H1 (cell line): ENCODE measurements around the gene OR5T2. TPM values are rescaled to one million over a fixed set of nuclear protein-coding genes. Genes with fewer than 3 reads are reported as not detected.

Experiments used
- CTCF ChIA-PET: fragments of 300-600 bp; sonication (Branson Sonifier 250); formaldehyde crosslinking; loops from one replicate; lab custom pipeline; 2021; ENCODE audit not compliant: partially characterized antibody; lab: Charles Lee
- POLR2A ChIA-PET: fragments of 300-600 bp; sonication (Branson Sonifier 250); formaldehyde crosslinking; loops from one replicate; lab custom pipeline; 2021; ENCODE audit warnings: inconsistent platforms; ENCODE audit not compliant: partially characterized antibody; lab: Charles Lee
- DNase-seq, 2 experiments: peaks; one replicate each; pipeline versions ENCODE4 v3.0.0 to v3.0.0-alpha.2; 2010 to 2022; ENCODE audit warnings: low spot score in 2 of 2, low read depth in 1 of 2, mixed read lengths in 1 of 2
- FAIRE-seq: peaks from 2 replicates; lab custom pipeline; 2011; peaks lifted over from hg19 to GRCh38; lab: Jason Lieb, UNC
- H2AFZ ChIP-seq: 2 replicates; pipeline ENCODE4 v1.8.1; 2012; ENCODE audit warnings: low read length, inconsistent platforms
- H2AK5ac ChIP-seq: 2 replicates; pipeline ENCODE4 v1.6.1; 2013; ENCODE audit warnings: low read depth, low read length
- H2BK120ac ChIP-seq: replicated peaks from 2 replicates; pipeline ENCODE3; 2013; ENCODE audit warnings: low read depth, low read length, inconsistent platforms
- H2BK12ac ChIP-seq: 2 replicates; pipeline ENCODE4 v1.6.1; 2013; ENCODE audit warnings: low read depth, low read length
- H2BK15ac ChIP-seq: 2 replicates; pipeline ENCODE4 v1.6.1; 2013; ENCODE audit warnings: low read length
- H2BK20ac ChIP-seq: 2 replicates; pipeline ENCODE4 v1.6.1; 2013; ENCODE audit warnings: low read length
- H2BK5ac ChIP-seq: 2 replicates; pipeline ENCODE4 v1.6.1; 2013; ENCODE audit warnings: low read depth, low read length
- H3K14ac ChIP-seq: 2 replicates; pipeline ENCODE4 v1.6.1; 2013; ENCODE audit warnings: inconsistent platforms; ENCODE audit not compliant: insufficient read length
- H3K18ac ChIP-seq: 2 replicates; pipeline ENCODE4 v1.6.1; 2013; ENCODE audit warnings: low read length; ENCODE audit errors: extremely low read depth
- H3K23ac ChIP-seq: 2 replicates; pipeline ENCODE4 v1.6.1; 2013; ENCODE audit warnings: inconsistent platforms; ENCODE audit not compliant: insufficient read length
- H3K23me2 ChIP-seq: 2 replicates; pipeline ENCODE4 v1.6.1; 2013; ENCODE audit warnings: low read depth, low read length
- H3K27ac ChIP-seq: 2 replicates; pipeline ENCODE4 v1.6.1; 2011; ENCODE audit warnings: low read depth, low read length, inconsistent platforms
- H3K27me3 ChIP-seq, 4 experiments: replicated peaks in 1 of 4; 1 replicate in 1 of 4; 2 replicates in 3 of 4; pipeline versions ENCODE4 v1.6.1 to v1.8.1; 2011 to 2013; ENCODE audit warnings: low read length in 3 of 4, mild to moderate bottlenecking in 3 of 4, inconsistent platforms in 2 of 4, mixed read lengths in 2 of 4, moderate library complexity in 1 of 4; ENCODE audit not compliant: control insufficient read depth in 3 of 4, insufficient read depth in 3 of 4; ENCODE audit errors: extremely low read depth in 1 of 4
- H3K36me3 ChIP-seq, 4 experiments: 2 replicates each; pipeline versions ENCODE4 v1.6.1 to v1.8.1; 2011 to 2013; ENCODE audit warnings: mild to moderate bottlenecking in 4 of 4, low read length in 3 of 4, moderate library complexity in 2 of 4, control low read depth in 1 of 4, inconsistent platforms in 1 of 4; ENCODE audit not compliant: insufficient read depth in 4 of 4, control insufficient read depth in 2 of 4
- H3K4ac ChIP-seq: replicated peaks from 2 replicates; pipeline ENCODE3; 2013; ENCODE audit warnings: low read length, low read depth, mixed read lengths, inconsistent platforms; ENCODE audit not compliant: insufficient read length
- H3K4me1 ChIP-seq, 4 experiments: replicated peaks in 1 of 4; 1 replicate in 1 of 4; 2 replicates in 3 of 4; pipeline versions ENCODE4 v1.6.1 to v1.8.1; 2011 to 2013; ENCODE audit warnings: low read length in 3 of 4, inconsistent platforms in 2 of 4, mixed read lengths in 1 of 4; ENCODE audit not compliant: insufficient read depth in 4 of 4, control insufficient read depth in 3 of 4
- H3K4me2 ChIP-seq, 2 experiments: 2 replicates each; pipeline versions ENCODE4 v1.6.1 to v1.8.1; 2011 to 2013; ENCODE audit warnings: low read depth in 2 of 2, low read length in 2 of 2, control low read depth in 1 of 2, inconsistent platforms in 1 of 2, mild to moderate bottlenecking in 1 of 2; ENCODE audit not compliant: insufficient read depth in 1 of 2
- H3K4me3 ChIP-seq, 4 experiments: fragments of 200-600, 300-600 bp in 1 of 4; sonication (generic), shearing (Covaris generic), sonication (Bioruptor Twin) in 1 of 4; 2 replicates each; pipeline versions ENCODE4 v1.5.1 to v1.8.1; 2011 to 2016; ENCODE audit warnings: low read length in 4 of 4, low read depth in 3 of 4, control low read depth in 2 of 4, inconsistent platforms in 2 of 4, mild to moderate bottlenecking in 2 of 4, mixed read lengths in 1 of 4, moderate library complexity in 1 of 4; ENCODE audit not compliant: insufficient read depth in 2 of 4; ENCODE audit errors: extremely low read depth in 1 of 4
- H3K56ac ChIP-seq: replicated peaks from 2 replicates; pipeline ENCODE3; 2013; ENCODE audit warnings: low read depth, mild to moderate bottlenecking, mixed read lengths, low read length, inconsistent platforms; ENCODE audit not compliant: insufficient read length
- H3K79me1 ChIP-seq: 2 replicates; pipeline ENCODE4 v1.6.1; 2013; ENCODE audit warnings: low read depth, low read length, control low read depth
- H3K79me2 ChIP-seq, 2 experiments: 2 replicates each; pipeline versions ENCODE4 v1.6.1 to v1.8.1; 2012 to 2013; ENCODE audit warnings: low read length in 2 of 2, mild to moderate bottlenecking in 2 of 2, inconsistent platforms in 1 of 2; ENCODE audit not compliant: insufficient read depth in 2 of 2, control insufficient read depth in 1 of 2
- H3K9ac ChIP-seq, 4 experiments: replicated peaks in 1 of 4; 1 replicate in 1 of 4; 2 replicates in 3 of 4; pipeline versions ENCODE4 v1.6.1 to v1.8.1; 2011 to 2013; ENCODE audit warnings: low read depth in 3 of 4, low read length in 3 of 4, control low read depth in 2 of 4, mild to moderate bottlenecking in 2 of 4, moderate library complexity in 2 of 4, inconsistent platforms in 1 of 4; ENCODE audit errors: extremely low read depth in 1 of 4
- H3K9me3 ChIP-seq, 2 experiments: 2 replicates each; pipeline versions ENCODE4 v1.6.1 to v1.8.1; 2012 to 2013; ENCODE audit warnings: mild to moderate bottlenecking in 2 of 2, moderate library complexity in 2 of 2, control low read depth in 1 of 2, inconsistent platforms in 1 of 2, low read depth in 1 of 2, low read length in 1 of 2, mixed read lengths in 1 of 2; ENCODE audit not compliant: insufficient read depth in 2 of 2
- H4K20me1 ChIP-seq, 2 experiments: replicated peaks in 1 of 2; 2 replicates each; pipeline versions ENCODE3 to v1.8.1; 2011 to 2013; ENCODE audit warnings: inconsistent platforms in 2 of 2, low read length in 2 of 2, mild to moderate bottlenecking in 1 of 2; ENCODE audit not compliant: insufficient read depth in 2 of 2, control insufficient read depth in 1 of 2
- H4K5ac ChIP-seq: 2 replicates; pipeline ENCODE4 v1.6.1; 2013; ENCODE audit warnings: low read length, low read depth, mixed read lengths, inconsistent platforms; ENCODE audit not compliant: insufficient read length
- H4K8ac ChIP-seq: 2 replicates; pipeline ENCODE4 v1.8.0; 2013; ENCODE audit warnings: mild to moderate bottlenecking, moderate library complexity, low read length, inconsistent platforms; ENCODE audit not compliant: insufficient read depth; ENCODE audit errors: extremely low read depth
- H4K91ac ChIP-seq: replicated peaks from 2 replicates; pipeline ENCODE3; 2013; ENCODE audit warnings: low read length, mixed read lengths, inconsistent platforms; ENCODE audit not compliant: insufficient read length
- BACH1 ChIP-seq: IDR thresholded peaks from 2 replicates; pipeline ENCODE4 v1.6.1; 2012; ENCODE audit warnings: low read length, improper control_type of control experiment
- CBX8 ChIP-seq: fragments of 300-800, 300-1000 bp; sonication (generic); IDR thresholded peaks from 2 replicates; pipeline ENCODE4 v1.7.1; 2016; ENCODE audit warnings: low read depth, low read length, borderline replicate concordance
- FOSL1 ChIP-seq: IDR thresholded peaks from 2 replicates; pipeline ENCODE4 v1.6.1; 2011; ENCODE audit warnings: mild to moderate bottlenecking, low read depth, low read length, moderate library complexity; ENCODE audit not compliant: insufficient read depth
- JUND ChIP-seq: IDR thresholded peaks from 2 replicates; pipeline ENCODE4 v1.6.1; 2011; ENCODE audit warnings: mild to moderate bottlenecking, improper control_type of control experiment, low read length
- MAFK ChIP-seq: IDR thresholded peaks from 2 replicates; pipeline ENCODE4 v1.6.1; 2012; ENCODE audit warnings: low read depth, mild to moderate bottlenecking, improper control_type of control experiment, low read length
- NRF1 ChIP-seq: IDR thresholded peaks from 2 replicates; pipeline ENCODE4 v1.6.1; 2011; ENCODE audit warnings: mild to moderate bottlenecking, low read depth, low read length, improper control_type of control experiment
- PHF8 ChIP-seq: fragments of 200-600 bp; sonication (generic); conservative IDR thresholded peaks from 2 replicates; pipeline ENCODE4 v1.7.1; 2012; ENCODE audit warnings: low read depth, mild to moderate bottlenecking, inconsistent platforms, low read length, moderate library complexity
- POLR2AphosphoS5 ChIP-seq: IDR thresholded peaks from 2 replicates; pipeline ENCODE4 v1.6.1; 2011; ENCODE audit warnings: low read depth, low read length
- RNF2 ChIP-seq: fragments of 200-900, 300-1000 bp; sonication (generic); IDR thresholded peaks from 2 replicates; pipeline ENCODE4 v1.7.1; 2016; ENCODE audit warnings: borderline replicate concordance, low read depth, mild to moderate bottlenecking, antibody characterized with exemption, low read length; ENCODE audit not compliant: poor library complexity, severe bottlenecking; ENCODE audit errors: missing control alignments
- RXRA ChIP-seq: IDR thresholded peaks from 2 replicates; pipeline ENCODE4 v1.6.1; 2011; ENCODE audit warnings: low read depth, mild to moderate bottlenecking, low read length, moderate library complexity; ENCODE audit not compliant: insufficient read depth
- SIN3A ChIP-seq, 2 experiments: IDR thresholded peaks in 1 of 2; conservative IDR thresholded peaks in 1 of 2; 2 replicates each; pipeline ENCODE4 v1.6.1; 2011 to 2012; ENCODE audit warnings: low read length in 2 of 2, improper control_type of control experiment in 1 of 2, low read depth in 1 of 2, mild to moderate bottlenecking in 1 of 2
- SIRT6 ChIP-seq: IDR thresholded peaks from one replicate; pipeline ENCODE4 v1.7.1; 2012; ENCODE audit warnings: low read length, inconsistent platforms
- ZNF274 ChIP-seq: IDR thresholded peaks from 2 replicates; pipeline ENCODE4 v1.7.0; 2012; ENCODE audit warnings: low read length, borderline replicate concordance; ENCODE audit errors: extremely low read depth
- polyA plus RNA-seq, 7 experiments: library from polyadenylated mRNA; depleted of rRNA in 3 of 7; stranded (reverse) in 5 of 7; unstranded in 2 of 7; fragments of >200 nt in 5 of 7; fragments of 200-250 nt in 2 of 7; gene quantifications; 1 replicate in 5 of 7; 2 replicates in 1 of 7; 4 replicates in 1 of 7; pipeline versions ENCODE4 v1.2.1 to v1.2.3, GENCODE V29; 2011 to 2013; ENCODE audit warnings: missing spikeins in 2 of 7, mixed read lengths in 2 of 7
- total RNA-seq: library from RNA; stranded (reverse); fragmentation: NEBNext Ultra II Directional; extraction: Animal tissue kit (Norgen Biotek cat#: 25700); gene quantifications from 2 replicates; pipeline ENCODE4 v1.2.1, GENCODE V29; 2021

Gene OR5T2
- total and polyA plus RNA-seq, 2 of the 8 experiments (the other 6 are each of a cell fraction or from before 2014, with no cell fraction given) = not detected

GRCh38 chr11:56251954-56252353, 17.9 kb upstream of the OR5T2 start, which contains the start of gene OR5T3:
TSS of gene OR5T3 (plus strand) at chr11:56252254. CDS start at chr11:56252254, 0 bp downstream.
- H2BK5ac ChIP-seq = no peak within 1 kb of the TSS
- no peaks in the 10 kb centered on the region; the same call in 1 of the 2 replicates for H3K23me2 ChIP-seq
- no peak within 1 kb of the TSS for H2BK20ac ChIP-seq
- no peaks in the 10 kb centered on the region for H3K79me2 ChIP-seq
- no peaks in the 10 kb centered on the region for H3K79me1 ChIP-seq
- no peak within 1 kb of the TSS for H2BK12ac ChIP-seq
- no peak within 1 kb of the TSS for H3K56ac ChIP-seq
- H3K27ac ChIP-seq = no peak within 1 kb of the TSS
- H4K91ac ChIP-seq = no peak within 1 kb of the TSS
- no peak within 1 kb of the TSS for H2AK5ac ChIP-seq
- H3K18ac ChIP-seq = no peak within 1 kb of the TSS
- ChIA-PET POLR2A (no interaction called here), CTCF (no interaction called here)
- no peak within 1 kb of the TSS for H2BK120ac ChIP-seq
- H3K4me3 ChIP-seq = no peak within 1 kb of the TSS
- H3K4me1 ChIP-seq = no peaks in the 10 kb centered on the region
- no peaks in the 10 kb centered on the region for H3K27me3 ChIP-seq
- DNase-seq (no peak), FAIRE-seq (no peak)
- no peak within 1 kb of the TSS for H3K4ac ChIP-seq
- H3K9ac ChIP-seq = no peak within 1 kb of the TSS
- H3K9me3 ChIP-seq = no peaks in the 10 kb centered on the region
- no peak within 1 kb of the TSS for H4K5ac ChIP-seq
- H2BK15ac ChIP-seq = no peak within 1 kb of the TSS
- H4K20me1 ChIP-seq = no peaks in the 10 kb centered on the region
- H3K36me3 ChIP-seq = no peaks in the 10 kb centered on the region
- no peak within 1 kb of the TSS for H4K8ac ChIP-seq
- H3K23ac ChIP-seq = no peak within 1 kb of the TSS
- no peak within 1 kb of the TSS for H3K14ac ChIP-seq
- H2AFZ ChIP-seq = peak within 1 kb of the TSS; percentile 70; the same call in 1 of the 2 replicates
- no peak within 1 kb of the TSS for H3K4me2 ChIP-seq
- TF ChIP-seq CBX8 (no peak), PHF8 (no peak), SIN3A (conservative IDR thresholded peaks at IDR 0.05 in 1 of 2, IDR thresholded peaks at IDR 0.05 in 1 of 2; ENCODE audit: low read depth in 1 of 2, low read length in 2 of 2) (no peak), FOSL1 (no peak), BACH1 (no peak), RXRA (no peak), SIRT6 (no peak), POLR2AphosphoS5 (no peak), ZNF274 (no peak), NRF1 (no peak), MAFK (no peak), JUND (no peak), RNF2 (no peak)
